Measurements from ENCODE around the gene VWF. TPM values are rescaled to one million over a fixed set of nuclear protein-coding genes. Genes with fewer than 3 reads are reported as not detected.

The VWF gene
- total and polyA plus RNA-seq, 10 of the 15 experiments (the other 5 are each of a cell fraction or from before 2014, with no cell fraction given) = 0.08 to 0.23 TPM; not detected in 8

DNA sequence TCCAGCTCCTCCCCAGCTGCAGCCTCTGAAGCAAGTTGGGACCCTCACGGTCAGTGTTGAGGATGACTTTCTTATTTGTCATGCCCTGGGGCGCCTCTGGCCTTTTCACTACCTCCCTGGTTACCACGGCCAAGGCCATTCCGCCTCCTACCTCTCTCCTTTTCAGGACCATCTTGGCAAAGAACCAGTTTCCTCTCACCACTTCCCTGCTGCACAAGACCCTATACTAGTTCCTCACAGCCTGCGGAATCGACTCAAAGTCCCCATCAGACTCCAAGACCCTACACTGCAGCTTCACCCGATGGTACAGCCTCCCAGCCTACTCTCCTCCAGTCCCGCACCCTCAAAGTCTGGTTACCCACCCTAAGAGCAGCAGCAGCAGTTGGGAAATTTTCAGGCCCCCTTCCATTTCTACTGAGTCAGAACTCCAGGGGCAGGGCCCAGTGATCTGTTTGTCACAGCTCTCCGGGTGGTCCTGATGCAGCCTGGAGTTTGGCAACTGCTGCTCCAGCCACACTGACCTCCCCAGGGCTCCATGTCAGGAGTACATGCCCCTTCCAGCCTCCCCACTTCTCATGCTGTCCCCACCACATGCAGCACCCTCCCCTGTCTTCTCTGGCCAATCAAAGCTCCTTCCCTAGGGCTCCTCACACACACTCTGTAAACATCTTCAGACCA lies 5.4 kb downstream of the VWF start:
- no peaks in the 10 kb centered on the region for H3K79me2 ChIP-seq (ENCODE audit: control insufficient read depth, insufficient read depth, low read length)
- CTCF ChIA-PET = no interaction called here
- 44% methylated on average over 8 of the region's 9 CpGs for whole genome bisulfite sequencing (ENCODE audit: insufficient coverage, insufficient replicate concordance, low lambda C conversion rate, missing lambda C conversion rate)
- no peak overlapping the region for H3K9ac ChIP-seq (ENCODE audit: control insufficient read depth, insufficient read depth, low read length)
- in situ Hi-C loops (cut with MboI) (no loop called here), intact Hi-C loops (cut with micrococcal nuclease; ENCODE audit: unreplicated experiment) (no loop called here)
- H3K9me3 ChIP-seq (replicated peaks; ENCODE audit: control insufficient read depth, insufficient read depth, low read length) = no peaks in the 10 kb centered on the region; the same call in 2 of the 3 replicates
- H2AFZ ChIP-seq (ENCODE audit: control insufficient read depth, low read depth, low read length) = no peak overlapping the region
- peaks cover 2 to 4% of the 10 kb centered on the region in 2 experiments; a peak in 3 of 4 replicates for H3K27me3 ChIP-seq (replicated peaks in 1 of 2; ENCODE audit: control insufficient read depth in 2 of 2, insufficient read depth in 2 of 2, low read length in 1 of 2)
- TF ChIP-seq, protein P1, sequence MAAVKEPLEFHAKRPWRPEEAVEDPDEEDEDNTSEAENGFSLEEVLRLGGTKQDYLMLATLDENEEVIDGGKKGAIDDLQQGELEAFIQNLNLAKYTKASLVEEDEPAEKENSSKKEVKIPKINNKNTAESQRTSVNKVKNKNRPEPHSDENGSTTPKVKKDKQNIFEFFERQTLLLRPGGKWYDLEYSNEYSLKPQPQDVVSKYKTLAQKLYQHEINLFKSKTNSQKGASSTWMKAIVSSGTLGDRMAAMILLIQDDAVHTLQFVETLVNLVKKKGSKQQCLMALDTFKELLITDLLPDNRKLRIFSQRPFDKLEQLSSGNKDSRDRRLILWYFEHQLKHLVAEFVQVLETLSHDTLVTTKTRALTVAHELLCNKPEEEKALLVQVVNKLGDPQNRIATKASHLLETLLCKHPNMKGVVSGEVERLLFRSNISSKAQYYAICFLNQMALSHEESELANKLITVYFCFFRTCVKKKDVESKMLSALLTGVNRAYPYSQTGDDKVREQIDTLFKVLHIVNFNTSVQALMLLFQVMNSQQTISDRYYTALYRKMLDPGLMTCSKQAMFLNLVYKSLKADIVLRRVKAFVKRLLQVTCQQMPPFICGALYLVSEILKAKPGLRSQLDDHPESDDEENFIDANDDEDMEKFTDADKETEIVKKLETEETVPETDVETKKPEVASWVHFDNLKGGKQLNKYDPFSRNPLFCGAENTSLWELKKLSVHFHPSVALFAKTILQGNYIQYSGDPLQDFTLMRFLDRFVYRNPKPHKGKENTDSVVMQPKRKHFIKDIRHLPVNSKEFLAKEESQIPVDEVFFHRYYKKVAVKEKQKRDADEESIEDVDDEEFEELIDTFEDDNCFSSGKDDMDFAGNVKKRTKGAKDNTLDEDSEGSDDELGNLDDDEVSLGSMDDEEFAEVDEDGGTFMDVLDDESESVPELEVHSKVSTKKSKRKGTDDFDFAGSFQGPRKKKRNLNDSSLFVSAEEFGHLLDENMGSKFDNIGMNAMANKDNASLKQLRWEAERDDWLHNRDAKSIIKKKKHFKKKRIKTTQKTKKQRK (IDR thresholded peaks at IDR 0.05; ENCODE audit: low read depth, low read length) = no peak
- TF ChIP-seq SMAD5 (IDR thresholded peaks at IDR 0.05; ENCODE audit: low read depth) (no peak), LARP7 (IDR thresholded peaks at IDR 0.05) (no peak), CREB1 (IDR thresholded peaks at IDR 0.05; ENCODE audit: low read depth) (no peak), FOXK2 (IDR thresholded peaks at IDR 0.05) (no peak), ASH2L (IDR thresholded peaks at IDR 0.05; ENCODE audit: borderline replicate concordance, low read depth) (no peak), IKZF1 (conservative IDR thresholded peaks at IDR 0.05) (no peak), RBBP5 (conservative IDR thresholded peaks at IDR 0.05) (no peak), POU2F2 (IDR thresholded peaks at IDR 0.05; ENCODE audit: borderline replicate concordance, low read depth, low read length) (no peak), RB1 (IDR thresholded peaks at IDR 0.05; ENCODE audit: borderline replicate concordance) (no peak), NFYB (IDR thresholded peaks at IDR 0.05; ENCODE audit: insufficient read depth, low read depth, low read length) (no peak), WRNIP1 (IDR thresholded peaks at IDR 0.05; ENCODE audit: borderline replicate concordance, low read depth, low read length) (no peak), SUZ12 (IDR thresholded peaks at IDR 0.05; ENCODE audit: unreplicated experiment) (no peak)
- TF ChIP-seq, protein P2, sequence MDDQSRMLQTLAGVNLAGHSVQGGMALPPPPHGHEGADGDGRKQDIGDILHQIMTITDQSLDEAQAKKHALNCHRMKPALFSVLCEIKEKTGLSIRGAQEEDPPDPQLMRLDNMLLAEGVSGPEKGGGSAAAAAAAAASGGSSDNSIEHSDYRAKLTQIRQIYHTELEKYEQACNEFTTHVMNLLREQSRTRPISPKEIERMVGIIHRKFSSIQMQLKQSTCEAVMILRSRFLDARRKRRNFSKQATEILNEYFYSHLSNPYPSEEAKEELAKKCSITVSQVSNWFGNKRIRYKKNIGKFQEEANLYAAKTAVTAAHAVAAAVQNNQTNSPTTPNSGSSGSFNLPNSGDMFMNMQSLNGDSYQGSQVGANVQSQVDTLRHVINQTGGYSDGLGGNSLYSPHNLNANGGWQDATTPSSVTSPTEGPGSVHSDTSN (IDR thresholded peaks at IDR 0.05; ENCODE audit: insufficient replicate concordance, low read depth, low read length) = no peak
- TF ChIP-seq, protein P3, sequence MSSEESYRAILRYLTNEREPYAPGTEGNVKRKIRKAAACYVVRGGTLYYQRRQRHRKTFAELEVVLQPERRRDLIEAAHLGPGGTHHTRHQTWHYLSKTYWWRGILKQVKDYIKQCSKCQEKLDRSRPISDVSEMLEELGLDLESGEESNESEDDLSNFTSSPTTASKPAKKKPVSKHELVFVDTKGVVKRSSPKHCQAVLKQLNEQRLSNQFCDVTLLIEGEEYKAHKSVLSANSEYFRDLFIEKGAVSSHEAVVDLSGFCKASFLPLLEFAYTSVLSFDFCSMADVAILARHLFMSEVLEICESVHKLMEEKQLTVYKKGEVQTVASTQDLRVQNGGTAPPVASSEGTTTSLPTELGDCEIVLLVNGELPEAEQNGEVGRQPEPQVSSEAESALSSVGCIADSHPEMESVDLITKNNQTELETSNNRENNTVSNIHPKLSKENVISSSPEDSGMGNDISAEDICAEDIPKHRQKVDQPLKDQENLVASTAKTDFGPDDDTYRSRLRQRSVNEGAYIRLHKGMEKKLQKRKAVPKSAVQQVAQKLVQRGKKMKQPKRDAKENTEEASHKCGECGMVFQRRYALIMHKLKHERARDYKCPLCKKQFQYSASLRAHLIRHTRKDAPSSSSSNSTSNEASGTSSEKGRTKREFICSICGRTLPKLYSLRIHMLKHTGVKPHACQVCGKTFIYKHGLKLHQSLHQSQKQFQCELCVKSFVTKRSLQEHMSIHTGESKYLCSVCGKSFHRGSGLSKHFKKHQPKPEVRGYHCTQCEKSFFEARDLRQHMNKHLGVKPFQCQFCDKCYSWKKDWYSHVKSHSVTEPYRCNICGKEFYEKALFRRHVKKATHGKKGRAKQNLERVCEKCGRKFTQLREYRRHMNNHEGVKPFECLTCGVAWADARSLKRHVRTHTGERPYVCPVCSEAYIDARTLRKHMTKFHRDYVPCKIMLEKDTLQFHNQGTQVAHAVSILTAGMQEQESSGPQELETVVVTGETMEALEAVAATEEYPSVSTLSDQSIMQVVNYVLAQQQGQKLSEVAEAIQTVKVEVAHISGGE (CRISPR knock-in tag; IDR thresholded peaks at IDR 0.05) = no peak
- ATAC-seq = no peak
- POLR2A ChIA-PET = no interaction called here
- BruUV-seq (replicated peaks) = no TSS peak
- RAD21 ChIA-PET (ENCODE audit: unreplicated experiment) = no interaction called here
- no peak overlapping the region for H3K4me3 ChIP-seq
- no peak for DNase-seq (ENCODE audit: low read depth, low spot score)
- FAIRE-seq = no peak
- no peaks in the 10 kb centered on the region for H4K20me1 ChIP-seq (ENCODE audit: control insufficient read depth, insufficient read depth)
- SMC1A ChIA-PET (ENCODE audit: uncharacterized antibody, unreplicated experiment) = no interaction called here
- H3K36me3 ChIP-seq (ENCODE audit: control insufficient read depth in 2 of 2, insufficient read depth in 2 of 2, low read length in 1 of 2) = no peaks in the 10 kb centered on the region
- no peak overlapping the region for H3K4me2 ChIP-seq (ENCODE audit: control insufficient read depth, insufficient read depth)
- H3K4me1 ChIP-seq (ENCODE audit: control insufficient read depth, insufficient read depth, low read length) = no peaks in the 10 kb centered on the region
- no peak overlapping the region for H3K27ac ChIP-seq (ENCODE audit: control insufficient read depth, insufficient read depth)
